ENCODE measurements around the gene CACNB4. TPM values are rescaled to one million over a fixed set of nuclear protein-coding genes. Genes with fewer than 3 reads are reported as not detected.
"Not testable (repeated sequence)": the region's sequence is repeated elsewhere in the genome, so short reads cannot be mapped to it uniquely, and the experiment has no call there.

The CACNB4 gene
- total RNA-seq, 2 experiments from 2014 or later, result 0.34 to 0.41 TPM

- intact Hi-C loops (cut with micrococcal nuclease), result no loop called here
- Mint-ChIP-seq H3K27me3 (no peaks in the 10 kb centered on the region), H3K27ac (no peak overlapping the region), H3K36me3 (ENCODE audit: low read depth) (peaks cover 10% of the 10 kb centered on the region), H3K9me3 (no peaks in the 10 kb centered on the region), H3K4me1 (ENCODE audit: low read depth) (no peaks in the 10 kb centered on the region), H3K4me3 (no peak overlapping the region)
- no peak for TF ChIP-seq CTCF (IDR thresholded peaks at IDR 0.05)
- CTCF ChIA-PET, result no interaction called here
- ATAC-seq (no peak), DNase-seq (no peak)
- POLR2A ChIA-PET, result no interaction called here
Measured at GRCh38 chr2:152122161-152122560, 23.3 kb upstream of the CACNB4 start.

- H3K4me3 Mint-ChIP-seq, result no peak overlapping the region
- no peak overlapping the region for H3K27ac Mint-ChIP-seq
- CTCF ChIA-PET, result interaction anchor here (1.1 to 1.3 kb wide), 2 partner anchors 13 to 72 kb away, joined by 3 to 4 read pairs; no protein-coding TSS in a partner anchor
Measured at GRCh38 chr2:152120430-152120829, 21.6 kb upstream of the CACNB4 start.

GRCh38 chr2:152115952-152116351 lies 17.1 kb upstream of the CACNB4 start:
- POLR2A ChIA-PET, result no interaction called here
- intact Hi-C loops (cut with micrococcal nuclease), result no loop called here
- CTCF ChIA-PET, result no interaction called here
- no peaks in the 10 kb centered on the region for H3K9me3 Mint-ChIP-seq
- H3K36me3 Mint-ChIP-seq (ENCODE audit: low read depth), result no peaks in the 10 kb centered on the region
- no peak for ATAC-seq
- no peaks in the 10 kb centered on the region for H3K4me1 Mint-ChIP-seq (ENCODE audit: low read depth)
- H3K27ac Mint-ChIP-seq, result no peak overlapping the region
- no peaks in the 10 kb centered on the region for H3K27me3 Mint-ChIP-seq
- H3K4me3 Mint-ChIP-seq, result no peak overlapping the region
- TF ChIP-seq CTCF (IDR thresholded peaks at IDR 0.05), result no peak
- no peak for DNase-seq

More at GRCh38 chr2:152120430-152120829, 21.6 kb upstream of the CACNB4 start:
- no peak for TF ChIP-seq CTCF (IDR thresholded peaks at IDR 0.05)
- POLR2A ChIA-PET, result no interaction called here
- H3K27me3 Mint-ChIP-seq, result no peaks in the 10 kb centered on the region
- DNase-seq (no peak), ATAC-seq (no peak)
- intact Hi-C loops (cut with micrococcal nuclease), result no loop called here
- no peaks in the 10 kb centered on the region for H3K9me3 Mint-ChIP-seq
- H3K36me3 Mint-ChIP-seq (ENCODE audit: low read depth), result peaks cover 7% of the 10 kb centered on the region
- no peaks in the 10 kb centered on the region for H3K4me1 Mint-ChIP-seq (ENCODE audit: low read depth)

GRCh38 chr2:152114366-152114765 lies 15.5 kb upstream of the CACNB4 start:
- intact Hi-C loops (cut with micrococcal nuclease), result no loop called here
- CTCF ChIA-PET, result no interaction called here
- POLR2A ChIA-PET, result no interaction called here
- no peak overlapping the region for H3K27ac Mint-ChIP-seq
- no peak for DNase-seq
- no peak overlapping the region for H3K4me3 Mint-ChIP-seq
- no peaks in the 10 kb centered on the region for H3K36me3 Mint-ChIP-seq (ENCODE audit: low read depth)
- H3K27me3 Mint-ChIP-seq, result no peaks in the 10 kb centered on the region
- no peak for ATAC-seq
- no peaks in the 10 kb centered on the region for H3K4me1 Mint-ChIP-seq (ENCODE audit: low read depth)
- TF ChIP-seq CTCF (IDR thresholded peaks at IDR 0.05), result no peak
- H3K9me3 Mint-ChIP-seq, result no peaks in the 10 kb centered on the region

GRCh38 chr2:152107140-152107539 lies 8.3 kb upstream of the CACNB4 start:
- H3K27ac Mint-ChIP-seq; H3K4me3 Mint-ChIP-seq; ATAC-seq; CTCF ChIA-PET; H3K27me3 Mint-ChIP-seq; H3K36me3 Mint-ChIP-seq (ENCODE audit: low read depth); intact Hi-C loops (cut with micrococcal nuclease); POLR2A ChIA-PET; H3K9me3 Mint-ChIP-seq; H3K4me1 Mint-ChIP-seq (ENCODE audit: low read depth); DNase-seq: not testable (repeated sequence)

- DNase-seq (no peak), ATAC-seq (no peak)
- H3K9me3 Mint-ChIP-seq, result no peaks in the 10 kb centered on the region
- ChIA-PET POLR2A (no interaction called here), CTCF (no interaction called here)
- no peak for TF ChIP-seq CTCF (IDR thresholded peaks at IDR 0.05)
- H3K27me3 Mint-ChIP-seq, result peaks cover 11% of the 10 kb centered on the region
- no peaks in the 10 kb centered on the region for H3K4me1 Mint-ChIP-seq (ENCODE audit: low read depth)
- intact Hi-C loops (cut with micrococcal nuclease), result no loop called here
- H3K4me3 Mint-ChIP-seq, result no peak overlapping the region
- no peaks in the 10 kb centered on the region for H3K36me3 Mint-ChIP-seq (ENCODE audit: low read depth)
- no peak overlapping the region for H3K27ac Mint-ChIP-seq
Measured at GRCh38 chr2:152106464-152106863, 7.6 kb upstream of the CACNB4 start.
